ENCODE data around the gene INPP5D. TPM values are rescaled to one million over a fixed set of nuclear protein-coding genes. Genes with fewer than 3 reads are reported as not detected.

INPP5D gene
- total and polyA plus RNA-seq, 2 of the 8 experiments (the other 6 are each of a cell fraction or from before 2014, with no cell fraction given): 4.5 to 7.1 TPM

- Histone ChIP-seq H3K4ac (replicated peaks; ENCODE audit: insufficient read length, low read depth, low read length) (no peak overlapping the region), H3K4me2 (ENCODE audit: insufficient read depth in 1 of 2, low read depth in 2 of 2, low read length in 2 of 2) (no peak overlapping the region), H3K79me1 (ENCODE audit: low read depth, low read length) (no peaks in the 10 kb centered on the region), H3K79me2 (ENCODE audit: control insufficient read depth in 1 of 2, insufficient read depth in 2 of 2, low read length in 2 of 2) (no peaks in the 10 kb centered on the region), H3K4me3 (ENCODE audit: extremely low read depth in 1 of 4, insufficient read depth in 2 of 4, low read depth in 3 of 4, low read length in 4 of 4) (no peak overlapping the region), H3K36me3 (ENCODE audit: control insufficient read depth in 2 of 4, insufficient read depth in 4 of 4, low read length in 3 of 4) (no peaks in the 10 kb centered on the region), H3K27me3 (replicated peaks in 1 of 4; ENCODE audit: control insufficient read depth in 3 of 4, extremely low read depth in 1 of 4, insufficient read depth in 3 of 4, low read length in 3 of 4) (no peaks in the 10 kb centered on the region; a peak in 1 of 7 replicates), H2BK120ac (replicated peaks; ENCODE audit: low read depth, low read length) (no peak overlapping the region), H3K56ac (replicated peaks; ENCODE audit: insufficient read length, low read depth, low read length) (no peak overlapping the region), H3K27ac (ENCODE audit: low read depth, low read length) (no peak overlapping the region), H4K20me1 (replicated peaks in 1 of 2; ENCODE audit: control insufficient read depth in 1 of 2, insufficient read depth in 2 of 2, low read length in 2 of 2) (no peaks in the 10 kb centered on the region), H3K9me3 (ENCODE audit: insufficient read depth in 2 of 2, low read depth in 1 of 2, low read length in 1 of 2) (no peaks in the 10 kb centered on the region), H2BK12ac (ENCODE audit: low read depth, low read length) (no peak overlapping the region), H4K91ac (replicated peaks; ENCODE audit: insufficient read length, low read length) (no peak overlapping the region), H3K23me2 (ENCODE audit: low read depth, low read length) (no peaks in the 10 kb centered on the region), H3K18ac (ENCODE audit: extremely low read depth, low read length) (no peak overlapping the region), H2AK5ac (ENCODE audit: low read depth, low read length) (no peak overlapping the region), H2BK15ac (ENCODE audit: low read length) (no peak overlapping the region), H4K8ac (ENCODE audit: extremely low read depth, insufficient read depth, low read length) (no peak overlapping the region), H3K4me1 (replicated peaks in 1 of 4; ENCODE audit: control insufficient read depth in 3 of 4, insufficient read depth in 4 of 4, low read length in 3 of 4) (peaks cover 0 to 10% (median 4%) of the 10 kb centered on the region in 4 experiments; a peak in 4 of 7 replicates), H2AFZ (ENCODE audit: low read length) (no peak overlapping the region), H3K9ac (replicated peaks in 1 of 4; ENCODE audit: extremely low read depth in 1 of 4, low read depth in 3 of 4, low read length in 3 of 4) (no peak overlapping the region), H3K23ac (ENCODE audit: insufficient read length) (no peak overlapping the region), H2BK5ac (ENCODE audit: low read depth, low read length) (no peak overlapping the region), H2BK20ac (ENCODE audit: low read length) (no peak overlapping the region), H3K14ac (ENCODE audit: insufficient read length) (no peak overlapping the region), H4K5ac (ENCODE audit: insufficient read length, low read depth, low read length) (no peak overlapping the region)
- POLR2A ChIA-PET (ENCODE audit: partially characterized antibody): interaction anchor here (1.6 kb wide), 1 partner anchor 10 kb away, joined by 4 read pairs; no protein-coding TSS in a partner anchor
- CTCF ChIA-PET (ENCODE audit: partially characterized antibody): interaction anchor here (0.7 to 4.6 kb wide), 10 partner anchors 9 to 186 kb away, joined by 3 to 25 read pairs (median 4); no protein-coding TSS in a partner anchor
- WGBS, 2 experiments (ENCODE audit: extremely low coverage in 1 of 2, insufficient coverage in 1 of 2, insufficient read length in 1 of 2, insufficient replicate concordance in 2 of 2, low coverage in 1 of 2, low lambda C conversion rate in 2 of 2, missing lambda C conversion rate in 1 of 2): 89% methylated on average over 16 of the region's 16 CpGs; no CpG with 5 or more reads in 1 of the 2 experiments
- FAIRE-seq (no peak), DNase-seq (ENCODE audit: low read depth in 1 of 2, low spot score in 2 of 2) (no peak)
- no peak for TF ChIP-seq USF2 (IDR thresholded peaks at IDR 0.05; ENCODE audit: low read length)
- TF ChIP-seq CHD1 (IDR thresholded peaks at IDR 0.05; ENCODE audit: low read depth, low read length): no peak
- no peak for TF ChIP-seq TEAD4 (IDR thresholded peaks at IDR 0.05; ENCODE audit: low read depth, low read length)
- no peak for TF ChIP-seq NANOG (IDR thresholded peaks at IDR 0.05; ENCODE audit: insufficient read depth, low read depth, low read length, poor library complexity, severe bottlenecking)
- TF ChIP-seq POU5F1 (IDR thresholded peaks at IDR 0.05; ENCODE audit: low read depth, low read length): no peak
- TF ChIP-seq ATF3 (IDR thresholded peaks at IDR 0.05; ENCODE audit: insufficient read depth, low read depth, low read length): no peak
Observed at GRCh38 chr2:233064530-233065199, 4.5 kb downstream of the INPP5D start.

All from H1 (cell line).